ENCODE results near the gene AUTS2.
A peak's percentile ranks its signal among the peaks of the same experiment; 100 is the strongest.

AUTS2 gene

DNA sequence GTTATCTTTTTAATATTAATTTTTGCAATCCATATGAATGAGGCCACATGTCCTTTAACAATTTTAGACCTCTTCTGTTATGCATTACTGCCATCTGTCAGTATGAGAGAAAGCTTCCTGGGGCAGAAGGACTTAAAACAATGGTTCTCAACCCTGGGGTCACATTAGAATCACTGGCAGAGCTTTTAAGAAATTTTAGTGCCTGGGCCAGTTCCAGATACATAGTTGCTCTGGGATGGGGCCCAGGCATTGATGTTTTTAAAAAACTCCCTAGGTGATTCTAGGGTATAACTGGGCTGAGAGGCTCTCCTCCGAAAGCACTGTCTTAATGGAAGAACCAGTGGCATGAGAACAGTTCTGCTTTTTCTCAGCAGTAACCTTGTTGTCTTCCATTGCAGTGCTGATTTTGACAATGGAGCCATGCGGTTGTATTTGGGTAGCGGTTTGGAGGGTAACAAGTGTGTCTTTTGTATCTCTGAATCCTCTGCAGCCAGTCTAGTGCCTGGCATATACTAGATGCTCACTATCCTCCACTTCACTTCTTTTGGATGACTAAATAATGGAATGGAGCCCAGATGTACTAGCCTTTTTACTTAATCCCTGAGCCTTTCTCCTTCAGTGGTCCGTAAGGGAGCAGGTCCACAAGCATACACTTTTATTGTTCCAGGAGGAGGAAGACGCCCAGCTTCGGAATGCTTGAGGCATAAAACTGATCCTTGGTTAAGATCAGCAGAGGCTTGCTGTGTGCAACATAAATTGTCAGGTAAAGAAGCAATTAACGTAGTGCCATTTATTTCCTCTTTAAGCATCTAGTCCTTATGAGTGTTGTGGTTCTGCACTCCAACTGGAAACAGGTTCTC, 227.1 kb downstream of the AUTS2 start:
- Histone ChIP-seq H3K4me3 (ENCODE audit: low read length) (no peak overlapping the region), H3K36me3 (ENCODE audit: insufficient read depth, low read length) (no peaks in the 10 kb centered on the region), H3K4me1 (ENCODE audit: insufficient read depth, low read length) (peaks cover 28% of the 10 kb centered on the region), H3K9me3 (ENCODE audit: insufficient read depth, low read depth, low read length) (no peaks in the 10 kb centered on the region; the same call in 1 of the 2 replicates), H3K27ac (ENCODE audit: low read depth, low read length) (no peak overlapping the region), H3K27me3 (ENCODE audit: insufficient read depth, low read length) (no peaks in the 10 kb centered on the region), H3K9ac (ENCODE audit: low read depth, low read length) (no peak overlapping the region)
- 87% methylated on average over 7 of the region's 7 CpGs for WGBS

DNA sequence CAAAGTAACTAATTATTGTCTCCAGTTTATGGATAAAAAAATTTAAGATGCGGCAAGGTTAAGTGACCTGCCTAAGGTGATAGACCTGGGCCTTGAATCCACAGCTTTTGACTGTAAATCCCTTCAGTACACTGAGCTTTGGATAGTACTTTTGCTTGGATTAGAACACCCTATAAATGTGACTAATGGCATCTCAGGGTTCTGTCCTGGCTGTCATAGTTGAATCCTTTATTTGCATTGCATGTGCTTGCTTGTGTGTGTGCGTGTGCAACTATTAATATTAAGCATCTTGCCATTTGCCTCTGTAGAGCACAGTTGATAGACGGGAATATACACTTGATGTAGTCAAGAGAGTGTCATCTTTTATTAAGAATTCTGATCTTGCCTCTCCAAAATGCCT, 228.0 kb downstream of the AUTS2 start:
- H3K27ac ChIP-seq (ENCODE audit: low read depth, low read length), result no peak overlapping the region

DNA sequence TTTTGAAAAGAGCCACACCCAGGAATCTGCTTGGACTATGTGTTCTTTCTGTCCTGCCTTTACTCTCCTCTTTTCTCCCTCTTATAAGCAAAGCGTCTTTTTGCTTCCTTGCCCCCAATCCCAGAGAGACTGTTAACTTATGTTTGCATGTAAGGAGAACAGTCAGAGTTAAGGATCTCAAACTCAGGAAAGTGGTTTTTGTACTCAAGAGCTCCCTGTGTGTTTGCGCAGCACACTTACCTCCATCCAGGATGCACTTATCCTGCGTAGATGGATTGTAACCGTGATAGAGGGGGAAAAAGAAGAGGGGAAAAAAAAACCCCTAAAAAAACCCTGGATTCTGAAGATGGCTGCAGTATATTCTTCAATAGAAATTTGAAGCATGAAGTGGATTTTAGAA, 228.9 kb downstream of the AUTS2 start:
- no peaks in the 10 kb centered on the region for H3K36me3 ChIP-seq (ENCODE audit: insufficient read depth, low read length)
- no peak overlapping the region for H3K4me3 ChIP-seq (ENCODE audit: low read length)
- no peak overlapping the region for H3K27ac ChIP-seq (ENCODE audit: low read depth, low read length)
- H3K4me1 ChIP-seq (ENCODE audit: insufficient read depth, low read length), result peaks cover 44% of the 10 kb centered on the region
- no peak overlapping the region for H3K9ac ChIP-seq (ENCODE audit: low read depth, low read length)
- no peaks in the 10 kb centered on the region for H3K27me3 ChIP-seq (ENCODE audit: insufficient read depth, low read length)
- no peaks in the 10 kb centered on the region; the same call in 1 of the 2 replicates for H3K9me3 ChIP-seq (ENCODE audit: insufficient read depth, low read depth, low read length)
- WGBS, result 100% methylated on average over 2 of the region's 4 CpGs

More for the DNA sequence above, 228.0 kb downstream of the AUTS2 start:
- Histone ChIP-seq H3K36me3 (ENCODE audit: insufficient read depth, low read length) (no peaks in the 10 kb centered on the region), H3K27me3 (ENCODE audit: insufficient read depth, low read length) (no peaks in the 10 kb centered on the region), H3K4me1 (ENCODE audit: insufficient read depth, low read length) (peaks cover 35% of the 10 kb centered on the region), H3K9ac (ENCODE audit: low read depth, low read length) (no peak overlapping the region), H3K9me3 (ENCODE audit: insufficient read depth, low read depth, low read length) (no peaks in the 10 kb centered on the region; the same call in 1 of the 2 replicates), H3K4me3 (ENCODE audit: low read length) (no peak overlapping the region)
- 90% methylated on average over 3 of the region's 3 CpGs for WGBS

DNA sequence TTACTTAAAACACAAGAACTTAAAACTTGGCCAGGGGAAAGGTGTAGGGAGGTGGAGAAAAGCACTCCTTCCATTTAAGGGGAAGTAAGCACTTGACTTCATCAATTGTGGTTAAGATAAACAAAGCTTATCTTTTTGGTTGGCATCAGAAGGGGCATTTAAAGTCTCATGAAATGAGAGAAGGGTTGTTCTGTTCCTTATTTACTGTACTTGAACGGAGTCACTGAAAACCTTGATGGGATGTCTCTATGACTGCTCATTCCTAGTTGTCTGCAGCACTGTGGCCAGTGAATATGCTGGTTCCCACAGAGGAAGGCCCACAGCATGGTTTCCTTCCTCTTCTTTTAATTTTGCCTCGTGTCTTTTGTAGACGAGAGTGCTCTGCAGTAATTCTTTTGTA, 229.3 kb downstream of the AUTS2 start:
- no peaks in the 10 kb centered on the region for H3K27me3 ChIP-seq (ENCODE audit: insufficient read depth, low read length)
- H3K4me1 ChIP-seq (ENCODE audit: insufficient read depth, low read length), result peaks cover 48% of the 10 kb centered on the region
- no peaks in the 10 kb centered on the region for H3K36me3 ChIP-seq (ENCODE audit: insufficient read depth, low read length)
- no peaks in the 10 kb centered on the region; the same call in 1 of the 2 replicates for H3K9me3 ChIP-seq (ENCODE audit: insufficient read depth, low read depth, low read length)
- H3K27ac ChIP-seq (ENCODE audit: low read depth, low read length), result no peak overlapping the region
- WGBS, result 69% methylated on average over 3 of the region's 3 CpGs
- no peak overlapping the region for H3K4me3 ChIP-seq (ENCODE audit: low read length)
- H3K9ac ChIP-seq (ENCODE audit: low read depth, low read length), result no peak overlapping the region

DNA sequence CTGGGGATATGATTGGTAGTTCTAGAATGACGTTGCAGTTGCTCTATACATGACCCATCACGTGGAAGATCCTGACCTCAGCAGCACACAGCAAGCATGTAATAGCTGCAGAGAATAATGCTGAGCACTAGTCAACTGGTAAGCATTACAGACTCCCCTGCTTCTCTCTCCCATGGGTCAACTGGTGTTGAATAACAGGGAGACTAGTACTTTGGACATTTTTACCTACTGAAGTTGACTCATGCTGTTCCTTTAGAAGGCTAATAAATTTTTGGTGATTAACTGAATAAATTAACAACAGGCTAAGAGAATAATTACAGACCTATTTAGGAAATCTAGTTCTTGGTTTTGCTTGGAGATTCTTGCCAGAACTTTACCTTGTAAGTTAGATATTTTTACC, 234.1 kb downstream of the AUTS2 start:
- peaks cover 58% of the 10 kb centered on the region for H3K4me1 ChIP-seq (ENCODE audit: insufficient read depth, low read length)
- WGBS, result 77% methylated on average over 2 of the region's 2 CpGs
- H3K4me3 ChIP-seq (ENCODE audit: low read length), result no peak overlapping the region

DNA sequence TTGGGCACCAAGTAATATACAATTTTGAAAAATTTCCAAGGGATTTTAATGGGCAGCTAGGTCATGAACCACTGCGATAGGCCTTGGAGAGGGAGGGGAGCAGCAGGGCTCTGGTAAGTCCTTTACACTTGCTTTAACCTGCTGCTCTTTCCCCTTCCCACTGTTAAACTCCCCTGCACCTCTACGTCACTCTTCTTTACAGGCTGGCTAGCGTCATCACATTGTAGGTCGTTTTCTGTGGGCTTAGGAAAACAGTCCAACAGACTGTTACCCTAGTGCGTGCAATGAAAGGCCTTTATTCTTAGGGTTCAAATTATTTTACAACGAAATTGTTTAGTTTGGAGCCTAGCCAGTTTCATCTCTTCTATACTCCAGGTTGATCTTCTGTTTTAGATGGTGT, 235.7 kb downstream of the AUTS2 start:
- Histone ChIP-seq H3K9me3 (ENCODE audit: insufficient read depth, low read depth, low read length) (no peaks in the 10 kb centered on the region; the same call in 1 of the 2 replicates), H3K4me3 (ENCODE audit: low read length) (no peak overlapping the region), H3K27ac (ENCODE audit: low read depth, low read length) (no peak overlapping the region), H3K27me3 (ENCODE audit: insufficient read depth, low read length) (no peaks in the 10 kb centered on the region), H3K36me3 (ENCODE audit: insufficient read depth, low read length) (no peaks in the 10 kb centered on the region), H3K4me1 (ENCODE audit: insufficient read depth, low read length) (peaks cover 65% of the 10 kb centered on the region), H3K9ac (ENCODE audit: low read depth, low read length) (no peak overlapping the region)
- WGBS, result 79% methylated on average over 6 of the region's 6 CpGs

More for the DNA sequence above, 234.1 kb downstream of the AUTS2 start:
- H3K9ac ChIP-seq (ENCODE audit: low read depth, low read length), result no peak overlapping the region
- no peak overlapping the region; the same call in 1 of the 2 replicates for H3K27ac ChIP-seq (ENCODE audit: low read depth, low read length)
- no peaks in the 10 kb centered on the region for H3K36me3 ChIP-seq (ENCODE audit: insufficient read depth, low read length)
- H3K9me3 ChIP-seq (ENCODE audit: insufficient read depth, low read depth, low read length), result no peaks in the 10 kb centered on the region; the same call in 1 of the 2 replicates
- H3K27me3 ChIP-seq (ENCODE audit: insufficient read depth, low read length), result no peaks in the 10 kb centered on the region

DNA sequence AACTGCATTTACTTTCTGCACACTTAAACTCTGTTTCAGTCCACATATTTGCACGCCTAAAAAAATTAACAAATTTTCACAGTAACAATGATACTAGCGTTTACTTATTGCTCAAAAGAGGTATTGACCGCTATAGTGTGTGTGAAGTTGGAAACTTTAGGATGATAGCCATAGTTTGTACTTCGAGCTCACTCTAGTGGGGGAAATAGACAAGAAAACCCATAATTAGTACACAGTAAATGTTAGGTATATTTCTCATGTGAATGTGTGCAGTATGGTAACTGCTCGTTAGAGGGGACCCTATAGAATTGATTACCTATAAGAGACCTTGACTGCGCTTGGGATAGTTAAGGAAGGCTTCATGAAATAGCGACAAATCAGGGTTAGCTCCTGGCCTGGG, 238.4 kb downstream of the AUTS2 start:
- H3K9me3 ChIP-seq (ENCODE audit: insufficient read depth, low read depth, low read length), result no peaks in the 10 kb centered on the region
- no peaks in the 10 kb centered on the region for H3K27me3 ChIP-seq (ENCODE audit: insufficient read depth, low read length)
- H3K4me3 ChIP-seq (ENCODE audit: low read length), result no peak overlapping the region
- no peaks in the 10 kb centered on the region for H3K36me3 ChIP-seq (ENCODE audit: insufficient read depth, low read length)
- 85% methylated on average over 7 of the region's 7 CpGs for WGBS
- H3K4me1 ChIP-seq (ENCODE audit: insufficient read depth, low read length), result peaks cover 80% of the 10 kb centered on the region
- H3K9ac ChIP-seq (ENCODE audit: low read depth, low read length), result no peak overlapping the region
- peak overlapping the region; percentile 64 for H3K27ac ChIP-seq (ENCODE audit: low read depth, low read length)

DNA sequence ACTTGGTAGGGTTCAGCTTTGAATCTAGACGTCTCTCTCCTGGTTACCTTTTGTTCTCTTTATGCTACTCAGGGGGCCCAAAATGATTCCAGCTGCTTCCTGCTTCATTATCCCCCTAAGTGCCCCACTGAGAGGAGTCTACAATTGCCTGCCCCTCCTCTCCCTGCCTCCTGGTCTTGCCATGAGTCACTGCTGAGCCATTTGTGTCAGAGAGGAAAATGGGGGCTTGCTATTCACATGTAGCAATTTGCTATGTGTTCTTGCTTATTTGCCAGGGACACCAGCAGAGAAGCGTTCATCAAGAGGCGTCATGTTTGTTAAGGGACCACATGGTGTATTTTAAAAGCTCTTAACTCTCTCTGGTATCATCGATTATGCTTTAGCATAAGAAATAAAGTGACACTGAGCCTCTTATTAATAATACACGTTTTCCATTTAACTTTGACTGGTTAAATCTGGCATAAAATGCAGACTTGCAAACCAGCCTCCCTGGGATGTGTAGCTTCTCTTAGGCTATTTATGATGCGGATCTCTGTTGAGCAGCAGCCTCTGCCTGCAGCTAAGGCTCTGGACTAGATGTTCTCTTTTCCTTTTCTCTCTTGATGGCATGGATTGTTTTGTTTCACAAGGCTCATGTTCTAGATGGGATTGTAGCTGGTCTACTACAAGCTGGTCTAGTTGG, 239.3 kb downstream of the AUTS2 start:
- Histone ChIP-seq H3K27me3 (ENCODE audit: insufficient read depth, low read length) (no peaks in the 10 kb centered on the region), H3K9me3 (ENCODE audit: insufficient read depth, low read depth, low read length) (no peaks in the 10 kb centered on the region), H3K36me3 (ENCODE audit: insufficient read depth, low read length) (no peaks in the 10 kb centered on the region), H3K4me3 (ENCODE audit: low read length) (no peak overlapping the region), H3K27ac (ENCODE audit: low read depth, low read length) (peak overlapping the region; percentile 90), H3K9ac (ENCODE audit: low read depth, low read length) (peak overlapping the region; percentile 51; the same call in 1 of the 2 replicates), H3K4me1 (ENCODE audit: insufficient read depth, low read length) (peaks cover 72% of the 10 kb centered on the region)
- 18% methylated on average over 6 of the region's 6 CpGs for WGBS

DNA sequence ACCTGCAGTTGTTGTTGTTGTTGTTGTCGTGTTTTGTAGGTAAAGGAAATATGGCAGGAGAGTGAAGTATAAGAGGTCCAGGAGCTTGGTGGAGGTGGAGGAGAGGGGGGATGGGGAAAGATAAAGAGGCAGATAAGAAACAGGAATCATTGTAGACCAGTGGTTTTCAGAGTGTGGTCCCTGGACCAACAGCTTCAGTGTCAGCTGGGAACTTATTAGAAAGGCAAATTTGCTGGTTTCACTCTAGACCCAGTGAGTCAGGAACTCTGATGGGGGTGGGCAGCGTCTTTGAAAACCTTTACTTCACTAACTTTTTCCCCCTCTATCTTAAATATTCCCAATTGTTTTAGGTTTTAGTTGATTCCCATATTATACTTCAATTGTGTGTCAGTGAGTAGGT, 241.5 kb downstream of the AUTS2 start:
- Histone ChIP-seq H3K27ac (ENCODE audit: low read depth, low read length) (no peak overlapping the region), H3K4me3 (ENCODE audit: low read length) (no peak overlapping the region), H3K9me3 (ENCODE audit: insufficient read depth, low read depth, low read length) (no peaks in the 10 kb centered on the region), H3K4me1 (ENCODE audit: insufficient read depth, low read length) (peaks cover 60% of the 10 kb centered on the region), H3K9ac (ENCODE audit: low read depth, low read length) (no peak overlapping the region), H3K36me3 (ENCODE audit: insufficient read depth, low read length) (no peaks in the 10 kb centered on the region), H3K27me3 (ENCODE audit: insufficient read depth, low read length) (no peaks in the 10 kb centered on the region)
- 78% methylated on average over 1 of the region's 2 CpGs for WGBS

DNA sequence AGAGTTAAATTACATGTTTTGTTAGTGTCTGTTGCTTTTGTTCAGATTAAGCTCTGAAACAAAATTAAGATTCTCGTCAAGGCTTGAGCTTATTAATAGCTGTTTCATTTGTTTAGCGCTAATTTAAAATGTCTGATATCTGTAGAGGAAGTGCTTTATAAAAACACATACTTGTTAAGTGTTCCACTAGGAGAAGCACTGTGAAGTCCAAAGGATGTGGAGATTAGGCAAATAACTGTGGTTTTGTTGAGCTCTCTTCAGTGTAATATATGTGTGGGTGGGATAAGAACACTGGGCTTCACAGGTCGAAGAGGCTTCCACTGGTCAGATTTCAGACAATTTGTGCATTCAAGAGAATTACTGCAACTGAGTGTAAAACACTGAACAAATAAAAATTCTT, 242.0 kb downstream of the AUTS2 start:
- Histone ChIP-seq H3K27me3 (ENCODE audit: insufficient read depth, low read length) (no peaks in the 10 kb centered on the region), H3K9me3 (ENCODE audit: insufficient read depth, low read depth, low read length) (no peaks in the 10 kb centered on the region), H3K27ac (ENCODE audit: low read depth, low read length) (no peak overlapping the region), H3K36me3 (ENCODE audit: insufficient read depth, low read length) (no peaks in the 10 kb centered on the region), H3K9ac (ENCODE audit: low read depth, low read length) (no peak overlapping the region), H3K4me3 (ENCODE audit: low read length) (no peak overlapping the region), H3K4me1 (ENCODE audit: insufficient read depth, low read length) (peaks cover 58% of the 10 kb centered on the region)
- WGBS, result 83% methylated on average over 3 of the region's 3 CpGs

DNA sequence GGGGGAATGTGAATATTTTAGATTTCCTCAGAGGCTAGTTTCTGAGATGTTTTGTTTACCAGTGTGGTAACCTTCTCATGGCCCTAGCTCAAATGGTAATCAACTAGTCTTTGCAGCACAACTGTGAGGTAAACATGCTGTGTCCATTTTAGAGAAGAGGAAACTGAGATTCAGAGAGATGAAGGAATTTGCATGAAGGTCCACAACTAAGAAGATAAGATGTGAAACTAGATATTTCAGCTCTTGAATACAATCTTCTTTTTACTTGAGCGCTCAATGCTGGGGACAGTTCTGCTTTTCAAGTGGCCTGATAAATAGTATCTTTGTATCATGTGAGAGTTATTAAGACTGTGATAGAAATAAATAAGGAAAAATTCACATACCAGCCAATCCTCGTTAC, 245.4 kb downstream of the AUTS2 start:
- no peaks in the 10 kb centered on the region for H3K9me3 ChIP-seq (ENCODE audit: insufficient read depth, low read depth, low read length)
- H3K36me3 ChIP-seq (ENCODE audit: insufficient read depth, low read length), result no peaks in the 10 kb centered on the region
- no peak overlapping the region for H3K9ac ChIP-seq (ENCODE audit: low read depth, low read length)
- H3K4me3 ChIP-seq (ENCODE audit: low read length), result no peak overlapping the region
- WGBS, result no CpG with 5 or more reads among the region's 2 CpGs
- no peak overlapping the region for H3K27ac ChIP-seq (ENCODE audit: low read depth, low read length)
- H3K27me3 ChIP-seq (ENCODE audit: insufficient read depth, low read length), result no peaks in the 10 kb centered on the region
- peaks cover 30% of the 10 kb centered on the region for H3K4me1 ChIP-seq (ENCODE audit: insufficient read depth, low read length)
